Adrenal gland (tissue), 12 donors: Measurements from ENCODE around the gene GLP2R. TPM values are rescaled to one million over a fixed set of nuclear protein-coding genes. Genes with fewer than 3 reads are reported as not detected.

Source experiments
- DNase-seq, 7 donors: peaks; one replicate each; pipeline ENCODE4 v3.0.0-alpha.2; 2019 to 2020
- H3K27ac ChIP-seq, 5 donors: fragments of 200-600 bp; sonication (generic) in 4 of 5; 1 replicate in 3 of 5; 2 replicates in 2 of 5; pipeline versions ENCODE4 v1.5.1 to v1.8.0; 2016 to 2020; ENCODE audit warnings: mild to moderate bottlenecking in 1 of 5
- H3K27me3 ChIP-seq: fragments of 200-600 bp; 2 replicates; pipeline ENCODE4 v1.8.0; 2021
- H3K36me3 ChIP-seq, 2 donors: fragments of 200-600 bp; replicated peaks in 1 of 2; 1 replicate in 1 of 2; 2 replicates in 1 of 2; pipeline versions ENCODE4 v1.5.1 to v1.8.0; 2018 to 2022
- H3K4me1 ChIP-seq, 2 donors: fragments of 200-600 bp; replicated peaks in 1 of 2; 1 replicate in 1 of 2; 2 replicates in 1 of 2; pipeline versions ENCODE4 v1.5.1 to v1.8.0; 2018 to 2021
- H3K4me3 ChIP-seq, 4 donors: fragments of 200-600 bp; sonication (generic) in 3 of 4; one replicate each; pipeline ENCODE4 v1.5.1; 2016 to 2018
- H3K9me3 ChIP-seq, 3 donors: fragments of 200-600 bp; sonication (generic) in 1 of 3; replicated peaks in 1 of 3; 1 replicate in 2 of 3; 2 replicates in 1 of 3; pipeline versions ENCODE4 v1.5.1 to v1.8.0; 2016 to 2021
- CTCF ChIP-seq, 6 experiments: fragments of 450-650 bp in 4 of 6; fragments of 200-600 bp in 2 of 6; sonication (generic) in 1 of 6; IDR thresholded peaks; 1 replicate in 5 of 6; 2 replicates in 1 of 6; pipeline versions ENCODE4 v1.5.1 to v1.8.0; 2016 to 2021; ENCODE audit warnings: antibody characterized with exemption in 6 of 6, mild to moderate bottlenecking in 2 of 6, moderate library complexity in 1 of 6
- POLR2A ChIP-seq, 2 donors: fragments of 450-650 bp; IDR thresholded peaks; one replicate each; pipeline ENCODE4 v1.6.1; 2017; ENCODE audit warnings: antibody characterized with exemption in 2 of 2, mild to moderate bottlenecking in 2 of 2, moderate library complexity in 1 of 2
- WGBS, 4 donors: extraction: QIAGEN DNeasy Blood & Tissue Kit in 2 of 4; methylation state at CpG; one replicate each; pipeline versions ENCODE4 v1.1.5 to v1.1.7; 2013 to 2017; 5-methylcytosine and 5-hydroxymethylcytosine counted together
- intact Hi-C, 2 donors: fragments of 100-400 bp; cut with DNase I; formaldehyde crosslinking; loops; one replicate each; pipeline versions ENCODE4 v1.14.1 to v1.15.0; 2022 to 2023
- polyA plus RNA-seq, 3 donors: library from polyadenylated mRNA; stranded (reverse); fragments of 200-250 nt in 2 of 3; fragments of 350-450 nt in 1 of 3; fragmentation: Illumina TruSeq in 1 of 3; extraction: RNeasy Lipid Tissue Mini Kit (QIAGEN cat#74804) in 1 of 3; gene quantifications; one replicate each; pipeline ENCODE4 v1.2.3, GENCODE V29; 2013 to 2014
- total RNA-seq, 9 donors: library from RNA; depleted of rRNA in 4 of 9; stranded (reverse); fragments of >200 nt in 4 of 9; fragments of 120-200 nt in 1 of 9; fragmentation: NEBNext Ultra II Directional in 1 of 9; extraction: Animal tissue kit (Norgen Biotek cat#: 25700) in 1 of 9; gene quantifications; one replicate each; pipeline versions ENCODE4 v1.1.0 to v1.2.4, GENCODE V29; 2013 to 2023
- donor health status: healthy with polysubstance abuse.
- donor health status: Bipolar disorder and iron deficiency.
- donor health status: DM: yes; HTN: yes; CAD: no.
- donor health status: DM: no; HTN: no; CAD: no.
- donor health status: DM: no; HTN: no; CAD: no.
- donor health status: DM: yes; HTN: yes; CAD: no.

The GLP2R gene
- total and polyA plus RNA-seq, 12 donors = 0.07 to 1.2 (median 0.35) TPM; not detected in 1

- Histone ChIP-seq H3K27me3 (no peaks in the 10 kb centered on the region), H3K9me3 (no peaks in the 10 kb centered on the region), H3K4me1 (no peaks in the 10 kb centered on the region), H3K27ac (no peak overlapping the region), H3K4me3 (no peak overlapping the region), H3K36me3 (no peaks in the 10 kb centered on the region)
- intact Hi-C loops = no loop called here
- TF ChIP-seq CTCF (IDR thresholded peaks at IDR 0.05) (no peak), POLR2A (IDR thresholded peaks at IDR 0.05) (no peak)
- WGBS, 4 donors = 87 to 93% (median 89%) methylated on average over 15 of the region's 15 CpGs
- no peak for DNase-seq
Observed at GRCh38 chr17:9792181-9792840, 33.4 kb upstream of the GLP2R start.

GRCh38 chr17:9798008-9798407, 27.7 kb upstream of the GLP2R start:
- no peak for TF ChIP-seq POLR2A (IDR thresholded peaks at IDR 0.05)
- TF ChIP-seq CTCF (IDR thresholded peaks at IDR 0.05) = no peak
- Histone ChIP-seq H3K4me1 (no peaks in the 10 kb centered on the region), H3K36me3 (no peaks in the 10 kb centered on the region), H3K27me3 (no peaks in the 10 kb centered on the region), H3K9me3 (no peaks in the 10 kb centered on the region), H3K27ac (no peak overlapping the region), H3K4me3 (no peak overlapping the region)
- WGBS, 4 donors = 68 to 82% (median 73%) methylated on average over 3 of the region's 3 CpGs
- intact Hi-C loops = no loop called here
- DNase-seq = no peak

GRCh38 chr17:9798724-9799123, 27.0 kb upstream of the GLP2R start:
- no peak for DNase-seq

GRCh38 chr17:9801505-9801904, 24.2 kb upstream of the GLP2R start:
- 51 to 70% (median 57%) methylated on average over 2 of the region's 2 CpGs for WGBS, 4 donors

More at GRCh38 chr17:9798724-9799123, 27.0 kb upstream of the GLP2R start:
- WGBS, 4 donors = 81 to 90% (median 86%) methylated on average over 7 of the region's 7 CpGs
- no peak overlapping the region for H3K27ac ChIP-seq
- TF ChIP-seq CTCF (IDR thresholded peaks at IDR 0.05) (no peak), POLR2A (IDR thresholded peaks at IDR 0.05) (no peak)
- H3K4me3 ChIP-seq = no peak overlapping the region
- H3K9me3 ChIP-seq = no peaks in the 10 kb centered on the region
- no peaks in the 10 kb centered on the region for H3K27me3 ChIP-seq
- no peaks in the 10 kb centered on the region for H3K4me1 ChIP-seq
- intact Hi-C loops = no loop called here
- no peaks in the 10 kb centered on the region for H3K36me3 ChIP-seq

More at GRCh38 chr17:9801505-9801904, 24.2 kb upstream of the GLP2R start:
- Histone ChIP-seq H3K4me1 (no peaks in the 10 kb centered on the region), H3K4me3 (no peak overlapping the region), H3K9me3 (no peaks in the 10 kb centered on the region), H3K27me3 (no peaks in the 10 kb centered on the region), H3K27ac (no peak overlapping the region), H3K36me3 (no peaks in the 10 kb centered on the region)
- intact Hi-C loops = no loop called here
- no peak for TF ChIP-seq CTCF (IDR thresholded peaks at IDR 0.05)
- TF ChIP-seq POLR2A (IDR thresholded peaks at IDR 0.05) = no peak
- DNase-seq = no peak
